GM23338 (cell line): ENCODE results near the gene RYR3. TPM values are rescaled to one million over a fixed set of nuclear protein-coding genes. Genes with fewer than 3 reads are reported as not detected.
A peak's percentile ranks its signal among the peaks of the same experiment; 100 is the strongest.

ENCODE experiments used
- ATAC-seq: fragments of 200-7000 bp; cut with Tn5 transposase; 3 replicates; pipeline ENCODE4 v1.9.1; 2020
- DNase-seq: peaks from one replicate; pipeline ENCODE4 v3.0.0-alpha.2; 2015; ENCODE audit warnings: low spot score
- H2AFZ ChIP-seq: fragments of 200-600 bp; sonication (generic); 2 replicates; pipeline ENCODE4 v1.8.0; 2016; ENCODE audit warnings: antibody characterized with exemption, mild to moderate bottlenecking, moderate library complexity
- H3F3A ChIP-seq: fragments of 200-600 bp; sonication (generic); replicated peaks from 2 replicates; pipeline ENCODE4 v1.8.0; 2017; ENCODE audit warnings: antibody characterized with exemption, mixed run types, low read depth
- H3K27ac ChIP-seq: fragments of 200-600 bp; sonication (generic); 2 replicates; pipeline ENCODE4 v1.6.1; 2016; ENCODE audit warnings: low read depth
- H3K27me3 ChIP-seq: fragments of 200-600 bp; sonication (generic); 2 replicates; pipeline ENCODE4 v1.8.0; 2016; ENCODE audit warnings: mild to moderate bottlenecking, mixed run types, moderate library complexity; ENCODE audit not compliant: insufficient read depth
- H3K36me3 ChIP-seq: fragments of 200-600 bp; sonication (generic); 2 replicates; pipeline ENCODE4 v1.8.0; 2016; ENCODE audit warnings: mild to moderate bottlenecking; ENCODE audit not compliant: insufficient read depth
- H3K4me1 ChIP-seq: fragments of 200-600 bp; sonication (generic); 2 replicates; pipeline ENCODE4 v1.8.0; 2016; ENCODE audit warnings: mild to moderate bottlenecking, moderate library complexity; ENCODE audit not compliant: insufficient read depth
- H3K4me2 ChIP-seq: fragments of 200-600 bp; sonication (generic); 2 replicates; pipeline ENCODE4 v1.7.1; 2017; ENCODE audit warnings: mixed run types
- H3K4me3 ChIP-seq: fragments of 200-600 bp; sonication (generic); 2 replicates; pipeline ENCODE4 v1.6.1; 2016; ENCODE audit warnings: mixed run types
- H3K79me2 ChIP-seq: fragments of 200-600 bp; sonication (generic); replicated peaks from 2 replicates; pipeline ENCODE4 v1.8.0; 2017; ENCODE audit warnings: mild to moderate bottlenecking; ENCODE audit not compliant: insufficient read depth
- H3K9me2 ChIP-seq: fragments of 200-600 bp; sonication (generic); 2 replicates; pipeline ENCODE4 v1.8.0; 2017; ENCODE audit not compliant: insufficient read depth
- H4K20me1 ChIP-seq: fragments of 200-600 bp; sonication (generic); replicated peaks from 2 replicates; pipeline ENCODE4 v1.8.0; 2017; ENCODE audit warnings: mild to moderate bottlenecking; ENCODE audit not compliant: insufficient read depth
- H3K27ac Mint-ChIP-seq: 2 replicates; pipeline ENCODE4 v1.8.0; 2020; ENCODE audit warnings: inconsistent platforms, mild to moderate bottlenecking, moderate library complexity, mixed read lengths
- H3K27me3 Mint-ChIP-seq: 3 replicates; pipeline ENCODE4 v1.8.0; 2022; ENCODE audit warnings: low read depth, mild to moderate bottlenecking, moderate library complexity, mixed read lengths, inconsistent platforms; ENCODE audit not compliant: insufficient read depth, poor library complexity
- H3K36me3 Mint-ChIP-seq: 3 replicates; pipeline ENCODE4 v1.8.0; 2021; ENCODE audit warnings: low read depth, mild to moderate bottlenecking, inconsistent platforms, moderate library complexity, mixed read lengths
- H3K4me1 Mint-ChIP-seq: 3 replicates; pipeline ENCODE4 v1.8.0; 2020; ENCODE audit warnings: mild to moderate bottlenecking, inconsistent platforms, mixed read lengths
- H3K4me3 Mint-ChIP-seq: 3 replicates; pipeline ENCODE4 v1.8.0; 2021; ENCODE audit warnings: moderate library complexity, mild to moderate bottlenecking, inconsistent platforms, mixed read lengths
- H3K9me3 Mint-ChIP-seq: 3 replicates; pipeline ENCODE4 v1.8.0; 2020; ENCODE audit warnings: moderate library complexity, mild to moderate bottlenecking, inconsistent platforms, mixed read lengths
- CREB1 ChIP-seq: fragments of 250-450 bp; sonication (Bioruptor Pico); IDR thresholded peaks from 2 replicates; pipeline ENCODE4 v1.5.0; 2020; ENCODE audit warnings: low read depth, mild to moderate bottlenecking, moderate library complexity
- JUNB ChIP-seq: IDR thresholded peaks from one replicate; pipeline ENCODE4 v1.6.1; 2016; ENCODE audit warnings: antibody characterized with exemption; ENCODE audit not compliant: unreplicated experiment
- STAT1 ChIP-seq: IDR thresholded peaks from one replicate; pipeline ENCODE4 v1.6.1; 2016; ENCODE audit warnings: antibody characterized with exemption; ENCODE audit not compliant: unreplicated experiment
- ZNF114 ChIP-seq: fragments of 250-450 bp; sonication (Bioruptor Pico); IDR thresholded peaks from 2 replicates; pipeline ENCODE4 v1.5.0; 2020; ENCODE audit warnings: mild to moderate bottlenecking, moderate library complexity
- ZNF331 ChIP-seq: fragments of 250-450 bp; sonication (Bioruptor Pico); IDR thresholded peaks from 2 replicates; pipeline ENCODE4 v1.5.0; 2020; ENCODE audit warnings: low read depth, mild to moderate bottlenecking, moderate library complexity
- polyA plus RNA-seq: library from polyadenylated mRNA; unstranded; fragments of >200 nt; fragmentation: Nextera tagmentation; extraction: Ambion mirVana; gene quantifications from 2 replicates; pipeline ENCODE4 v1.2.1, GENCODE V29; 2016
- total RNA-seq: library from RNA; depleted of rRNA; stranded (reverse); fragments of >200 nt; shearing (Covaris generic); gene quantifications from 2 replicates; pipeline ENCODE4 v1.2.3, GENCODE V29; 2014
- TF ChIP-seq, protein P1 (sequence below), 2 experiments: fragments of 200-600 bp in 1 of 2; sonication (generic) in 1 of 2; conservative IDR thresholded peaks; 2 replicates each; pipeline versions ENCODE4 v1.5.1 to v1.6.1; 2016 to 2017; ENCODE audit warnings: antibody characterized with exemption in 2 of 2, low read depth in 2 of 2, mild to moderate bottlenecking in 2 of 2, moderate library complexity in 1 of 2
- TF ChIP-seq, protein P2 (sequence below): IDR thresholded peaks from 2 replicates; pipeline ENCODE4 v1.6.1; 2016; ENCODE audit warnings: antibody characterized with exemption

Gene RYR3
- total and polyA plus RNA-seq, 2 experiments from 2014 or later, result 1.1 to 1.2 TPM

DNA sequence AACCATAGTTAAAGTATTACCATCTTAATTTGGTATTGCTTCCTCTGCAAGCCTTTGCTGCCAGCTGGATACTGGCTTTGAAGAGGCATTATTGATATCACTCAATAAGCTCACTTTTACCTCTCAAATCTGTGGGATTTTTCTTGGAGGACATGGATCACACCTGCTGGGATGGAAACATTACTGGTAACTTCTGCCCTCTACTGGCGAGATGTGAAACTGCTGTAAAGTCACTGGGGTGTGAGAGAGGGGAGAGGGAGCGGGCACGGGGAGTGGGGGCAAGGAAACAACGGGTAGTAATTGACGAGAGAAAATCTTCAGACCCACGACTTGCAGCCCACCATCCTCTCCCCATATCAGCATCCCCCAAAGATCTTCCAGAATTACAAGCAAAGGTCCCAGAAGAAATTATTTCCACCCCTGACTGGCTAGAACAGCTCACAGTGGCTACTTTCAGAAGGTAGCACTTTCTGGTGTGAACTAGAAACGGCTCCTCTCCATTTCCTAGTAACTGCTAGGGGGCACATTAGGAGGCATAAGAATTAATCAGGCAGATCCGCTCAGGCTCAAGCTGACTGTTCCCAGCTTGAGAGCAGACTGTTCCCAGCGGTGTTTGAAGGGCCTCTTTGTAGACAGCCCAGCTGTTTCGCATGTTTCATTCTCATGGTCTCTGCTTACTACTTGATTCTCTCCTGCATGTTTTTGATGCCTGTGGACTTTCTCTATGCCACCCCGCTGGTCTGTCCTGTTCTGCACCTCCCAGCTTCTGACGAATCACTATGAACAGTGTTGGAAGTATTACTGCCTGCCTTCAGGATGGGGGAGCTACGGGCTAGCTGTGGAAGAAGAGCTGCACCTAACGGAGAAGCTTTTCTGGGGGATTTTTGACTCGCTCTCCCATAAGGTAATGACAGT lies 427.2 kb downstream of the RYR3 start (continued):
- TF ChIP-seq, protein P1, sequence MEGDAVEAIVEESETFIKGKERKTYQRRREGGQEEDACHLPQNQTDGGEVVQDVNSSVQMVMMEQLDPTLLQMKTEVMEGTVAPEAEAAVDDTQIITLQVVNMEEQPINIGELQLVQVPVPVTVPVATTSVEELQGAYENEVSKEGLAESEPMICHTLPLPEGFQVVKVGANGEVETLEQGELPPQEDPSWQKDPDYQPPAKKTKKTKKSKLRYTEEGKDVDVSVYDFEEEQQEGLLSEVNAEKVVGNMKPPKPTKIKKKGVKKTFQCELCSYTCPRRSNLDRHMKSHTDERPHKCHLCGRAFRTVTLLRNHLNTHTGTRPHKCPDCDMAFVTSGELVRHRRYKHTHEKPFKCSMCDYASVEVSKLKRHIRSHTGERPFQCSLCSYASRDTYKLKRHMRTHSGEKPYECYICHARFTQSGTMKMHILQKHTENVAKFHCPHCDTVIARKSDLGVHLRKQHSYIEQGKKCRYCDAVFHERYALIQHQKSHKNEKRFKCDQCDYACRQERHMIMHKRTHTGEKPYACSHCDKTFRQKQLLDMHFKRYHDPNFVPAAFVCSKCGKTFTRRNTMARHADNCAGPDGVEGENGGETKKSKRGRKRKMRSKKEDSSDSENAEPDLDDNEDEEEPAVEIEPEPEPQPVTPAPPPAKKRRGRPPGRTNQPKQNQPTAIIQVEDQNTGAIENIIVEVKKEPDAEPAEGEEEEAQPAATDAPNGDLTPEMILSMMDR (conservative IDR thresholded peaks at IDR 0.05; ENCODE audit: low read depth in 2 of 2), result peak; percentile 82 to 91

GRCh38 chr15:33738941-33739664 lies 428.3 kb downstream of the RYR3 start:
- no peaks in the 10 kb centered on the region for H3F3A ChIP-seq
- Mint-ChIP-seq H3K4me1 (peaks cover 10% of the 10 kb centered on the region), H3K27ac (no peak overlapping the region), H3K4me3 (no peak overlapping the region), H3K36me3 (no peaks in the 10 kb centered on the region), H3K27me3 (peaks cover 2% of the 10 kb centered on the region), H3K9me3 (no peaks in the 10 kb centered on the region)
- no peak overlapping the region for H3K4me2 ChIP-seq
- ATAC-seq (no peak), DNase-seq (no peak)
- H3K27me3 ChIP-seq, result no peaks in the 10 kb centered on the region
- no peaks in the 10 kb centered on the region; the same call in 1 of the 2 replicates for H3K4me1 ChIP-seq
- H3K36me3 ChIP-seq, result no peaks in the 10 kb centered on the region
- no peaks in the 10 kb centered on the region for H4K20me1 ChIP-seq
- TF ChIP-seq CREB1 (no peak), STAT1 (no peak), ZNF331 (CRISPR knock-in tag) (no peak), JUNB (no peak), ZNF114 (CRISPR knock-in tag) (no peak)
- TF ChIP-seq, protein P1 (conservative IDR thresholded peaks at IDR 0.05; ENCODE audit: low read depth in 2 of 2), result no peak
- TF ChIP-seq, protein P2, sequence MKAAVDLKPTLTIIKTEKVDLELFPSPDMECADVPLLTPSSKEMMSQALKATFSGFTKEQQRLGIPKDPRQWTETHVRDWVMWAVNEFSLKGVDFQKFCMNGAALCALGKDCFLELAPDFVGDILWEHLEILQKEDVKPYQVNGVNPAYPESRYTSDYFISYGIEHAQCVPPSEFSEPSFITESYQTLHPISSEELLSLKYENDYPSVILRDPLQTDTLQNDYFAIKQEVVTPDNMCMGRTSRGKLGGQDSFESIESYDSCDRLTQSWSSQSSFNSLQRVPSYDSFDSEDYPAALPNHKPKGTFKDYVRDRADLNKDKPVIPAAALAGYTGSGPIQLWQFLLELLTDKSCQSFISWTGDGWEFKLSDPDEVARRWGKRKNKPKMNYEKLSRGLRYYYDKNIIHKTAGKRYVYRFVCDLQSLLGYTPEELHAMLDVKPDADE, result no peak
- H3K9me2 ChIP-seq, result no peaks in the 10 kb centered on the region
- no peak overlapping the region for H3K27ac ChIP-seq
- H3K79me2 ChIP-seq, result no peaks in the 10 kb centered on the region
- H2AFZ ChIP-seq, result no peak overlapping the region
- no peak overlapping the region for H3K4me3 ChIP-seq
